HEK293 (cell line): Measurements from ENCODE around the gene GHRL.

Experiments
- CTCF ChIA-PET: fragments of 350-600 bp; formaldehyde crosslinking; extraction: SDS; loops from one replicate; lab custom pipeline; 2021; ENCODE audit warnings: antibody characterized with exemption; lab: Yijun Ruan, JAX
- POLR2A ChIA-PET: fragments of 300-600 bp; formaldehyde crosslinking; extraction: SDS; loops from one replicate; lab custom pipeline; 2020; ENCODE audit warnings: antibody characterized with exemption, inconsistent platforms; lab: Yijun Ruan, JAX
- H3K27ac ChIP-seq: fragments of 200-500 bp; sonication (Bioruptor generic); 2 replicates; pipeline ENCODE4 v1.5.1; 2014; ENCODE audit warnings: low read depth, low read length, control low read depth, inconsistent platforms; ENCODE audit errors: extremely low read depth
- H3K36me3 ChIP-seq, 2 experiments: fragments of 200-500 bp in 1 of 2; sonication (Bioruptor generic) in 1 of 2; 1 replicate in 1 of 2; 2 replicates in 1 of 2; pipeline ENCODE4 v1.5.1; 2014 to 2017; ENCODE audit warnings: inconsistent platforms in 2 of 2, low read length in 2 of 2; ENCODE audit not compliant: control insufficient read depth in 2 of 2, insufficient read depth in 1 of 2
- H3K4me1 ChIP-seq: fragments of 200-500 bp; sonication (Bioruptor generic); 2 replicates; pipeline ENCODE4 v1.5.1; 2014; ENCODE audit warnings: mild to moderate bottlenecking, low read length, inconsistent platforms; ENCODE audit not compliant: control insufficient read depth, insufficient read depth
- H3K4me3 ChIP-seq: 2 replicates; pipeline ENCODE4 v1.5.1; 2011; ENCODE audit warnings: low read depth, mild to moderate bottlenecking, control low read depth, low read length, moderate library complexity
- H3K9me3 ChIP-seq: fragments of 200-500 bp; sonication (Bioruptor generic); 2 replicates; pipeline ENCODE4 v1.5.1; 2014; ENCODE audit warnings: low read depth, low read length, inconsistent platforms; ENCODE audit not compliant: control insufficient read depth, insufficient read depth
- GLIS1 ChIP-seq: fragments of 450-650 bp; formaldehyde crosslinking; IDR thresholded peaks from 2 replicates; pipeline ENCODE4 v1.5.1; 2016; ENCODE audit warnings: missing biosample characterization, missing genetic modification characterization
- REPIN1 ChIP-seq: fragments of 450-650 bp; formaldehyde crosslinking; IDR thresholded peaks from 2 replicates; pipeline ENCODE4 v1.5.1; 2017; ENCODE audit warnings: missing biosample characterization, missing genetic modification characterization, low read depth
- REST ChIP-seq: fragments of 450-650 bp; formaldehyde crosslinking; IDR thresholded peaks from 2 replicates; pipeline ENCODE4 v1.5.1; 2016; ENCODE audit warnings: missing biosample characterization, missing genetic modification characterization
- SCRT2 ChIP-seq: fragments of 450-650 bp; formaldehyde crosslinking; IDR thresholded peaks from 2 replicates; pipeline ENCODE4 v1.5.1; 2016; ENCODE audit warnings: missing biosample characterization, missing genetic modification characterization
- ZBTB1 ChIP-seq: fragments of 450-650 bp; formaldehyde crosslinking; IDR thresholded peaks from 2 replicates; pipeline ENCODE4 v1.5.1; 2016; ENCODE audit warnings: missing biosample characterization, missing genetic modification characterization
- ZBTB11 ChIP-seq: fragments of 450-650 bp; formaldehyde crosslinking; conservative IDR thresholded peaks from 2 replicates; pipeline ENCODE4 v1.5.1; 2016; ENCODE audit warnings: low read depth, missing biosample characterization, missing genetic modification characterization
- ZBTB49 ChIP-seq: fragments of 450-650 bp; formaldehyde crosslinking; IDR thresholded peaks from 2 replicates; pipeline ENCODE4 v1.5.1; 2016; ENCODE audit warnings: missing biosample characterization, missing genetic modification characterization, low read depth
- ZBTB7A ChIP-seq: fragments of 450-650 bp; formaldehyde crosslinking; IDR thresholded peaks from 2 replicates; pipeline ENCODE4 v1.5.1; 2016; ENCODE audit warnings: low read depth, missing biosample characterization, missing genetic modification characterization
- ZEB2 ChIP-seq: fragments of 450-650 bp; formaldehyde crosslinking; IDR thresholded peaks from 2 replicates; pipeline ENCODE4 v1.5.1; 2016; ENCODE audit warnings: missing biosample characterization, missing genetic modification characterization
- ZNF138 ChIP-seq: fragments of 450-650 bp; formaldehyde crosslinking; IDR thresholded peaks from 2 replicates; pipeline ENCODE4 v1.5.1; 2016; ENCODE audit warnings: missing biosample characterization, missing genetic modification characterization, borderline replicate concordance
- ZNF140 ChIP-seq: fragments of 450-650 bp; formaldehyde crosslinking; IDR thresholded peaks from 2 replicates; pipeline ENCODE4 v1.5.1; 2016; ENCODE audit warnings: missing biosample characterization, missing genetic modification characterization
- ZNF169 ChIP-seq: fragments of 450-650 bp; formaldehyde crosslinking; IDR thresholded peaks from 2 replicates; pipeline ENCODE4 v1.5.1; 2016; ENCODE audit warnings: missing biosample characterization, missing genetic modification characterization
- ZNF341 ChIP-seq: fragments of 450-650 bp; formaldehyde crosslinking; IDR thresholded peaks from 2 replicates; pipeline ENCODE4; 2016; ENCODE audit warnings: low read depth, missing biosample characterization, missing genetic modification characterization
- ZNF423 ChIP-seq: fragments of 450-650 bp; formaldehyde crosslinking; IDR thresholded peaks from 2 replicates; pipeline ENCODE4 v1.5.1; 2016; ENCODE audit warnings: missing biosample characterization, missing genetic modification characterization
- ZNF426 ChIP-seq: fragments of 450-650 bp; formaldehyde crosslinking; IDR thresholded peaks from 2 replicates; pipeline ENCODE4 v1.5.1; 2017; ENCODE audit warnings: missing biosample characterization, missing genetic modification characterization, mild to moderate bottlenecking, inconsistent platforms, moderate library complexity
- ZNF544 ChIP-seq: fragments of 450-650 bp; formaldehyde crosslinking; IDR thresholded peaks from 2 replicates; pipeline ENCODE4 v1.5.0; 2017; ENCODE audit warnings: missing biosample characterization, missing genetic modification characterization
- ZNF558 ChIP-seq: fragments of 450-650 bp; formaldehyde crosslinking; IDR thresholded peaks from 2 replicates; pipeline ENCODE4 v1.5.1; 2016; ENCODE audit warnings: missing biosample characterization, missing genetic modification characterization
- ZNF571 ChIP-seq: fragments of 450-650 bp; formaldehyde crosslinking; IDR thresholded peaks from 2 replicates; pipeline ENCODE4 v1.5.0; 2017; ENCODE audit warnings: missing biosample characterization, missing genetic modification characterization
- ZNF596 ChIP-seq: fragments of 450-650 bp; IDR thresholded peaks from 2 replicates; pipeline ENCODE4 v1.5.0; 2018; ENCODE audit warnings: missing biosample characterization, mild to moderate bottlenecking, missing genetic modification characterization, moderate library complexity
- ZNF658 ChIP-seq: fragments of 450-650 bp; formaldehyde crosslinking; IDR thresholded peaks from 2 replicates; pipeline ENCODE4; 2016; ENCODE audit warnings: missing biosample characterization, missing genetic modification characterization
- ZNF830 ChIP-seq: fragments of 450-650 bp; IDR thresholded peaks from 2 replicates; pipeline ENCODE4 v1.5.0; 2018; ENCODE audit warnings: missing biosample characterization, missing genetic modification characterization, low read depth, mild to moderate bottlenecking, moderate library complexity
- ZSCAN23 ChIP-seq: fragments of 450-650 bp; formaldehyde crosslinking; IDR thresholded peaks from 2 replicates; pipeline ENCODE4 v1.5.1; 2016; ENCODE audit warnings: missing biosample characterization, missing genetic modification characterization

GHRL gene

GRCh38 chr3:10332481-10333348 lies 40.0 kb upstream of the GHRL start:
- Histone ChIP-seq H3K4me3 (no peak overlapping the region), H3K36me3 (no peaks in the 10 kb centered on the region), H3K27ac (no peak overlapping the region), H3K4me1 (no peaks in the 10 kb centered on the region), H3K9me3 (no peaks in the 10 kb centered on the region)
- ChIA-PET POLR2A (no interaction called here), CTCF (no interaction called here)
- TF ChIP-seq GLIS1 (tag by site-specific recombination) (no peak), REST (tag by site-specific recombination) (no peak), REPIN1 (tag by site-specific recombination) (no peak), ZNF138 (no peak), ZNF658 (tag by site-specific recombination) (no peak), ZNF596 (tag by site-specific recombination) (no peak), ZNF140 (tag by site-specific recombination) (no peak), ZBTB7A (tag by site-specific recombination) (no peak), SCRT2 (tag by site-specific recombination) (no peak), ZNF571 (tag by site-specific recombination) (no peak), ZNF830 (no peak), ZNF558 (tag by site-specific recombination) (no peak), ZNF423 (tag by site-specific recombination) (no peak), ZBTB11 (tag by site-specific recombination) (no peak), ZBTB1 (tag by site-specific recombination) (no peak), ZEB2 (no peak), ZNF169 (no peak), ZNF341 (tag by site-specific recombination) (no peak)

- H3K36me3 ChIP-seq: no peaks in the 10 kb centered on the region
- TF ChIP-seq ZBTB11 (tag by site-specific recombination): no peak
- no peak for TF ChIP-seq ZNF544 (tag by site-specific recombination)
- no peak for TF ChIP-seq ZBTB49 (tag by site-specific recombination)
- no peak for TF ChIP-seq ZSCAN23 (tag by site-specific recombination)
- no peak for TF ChIP-seq ZNF426 (tag by site-specific recombination)
- 0 out of 2 replicates have a peak, but pooled peaks have one; percentile 35 for TF ChIP-seq ZNF341 (tag by site-specific recombination)
- H3K27ac ChIP-seq: no peak overlapping the region
- POLR2A ChIA-PET: no interaction called here
- no peaks in the 10 kb centered on the region for H3K4me1 ChIP-seq
- H3K9me3 ChIP-seq: no peaks in the 10 kb centered on the region
- CTCF ChIA-PET: interaction anchor here (0.6 to 0.7 kb wide), 3 partner anchors 214 to 684 kb away, joined by 3 read pairs; no protein-coding TSS in a partner anchor
- H3K4me3 ChIP-seq: no peak overlapping the region
Measured at GRCh38 chr3:10331320-10331719, 38.6 kb upstream of the GHRL start.
